GM23338 (cell line): ENCODE data around the gene ITGA3. TPM values are rescaled to one million over a fixed set of nuclear protein-coding genes. Genes with fewer than 3 reads are reported as not detected.

ENCODE experiments used
- ATAC-seq: fragments of 200-7000 bp; cut with Tn5 transposase; 3 replicates; pipeline ENCODE4 v1.9.1; 2020
- DNase-seq: peaks from one replicate; pipeline ENCODE4 v3.0.0-alpha.2; 2015; ENCODE audit warnings: low spot score
- H2AFZ ChIP-seq: fragments of 200-600 bp; sonication (generic); 2 replicates; pipeline ENCODE4 v1.8.0; 2016; ENCODE audit warnings: antibody characterized with exemption, mild to moderate bottlenecking, moderate library complexity
- H3F3A ChIP-seq: fragments of 200-600 bp; sonication (generic); replicated peaks from 2 replicates; pipeline ENCODE4 v1.8.0; 2017; ENCODE audit warnings: antibody characterized with exemption, mixed run types, low read depth
- H3K27ac ChIP-seq: fragments of 200-600 bp; sonication (generic); 2 replicates; pipeline ENCODE4 v1.6.1; 2016; ENCODE audit warnings: low read depth
- H3K27me3 ChIP-seq: fragments of 200-600 bp; sonication (generic); 2 replicates; pipeline ENCODE4 v1.8.0; 2016; ENCODE audit warnings: mild to moderate bottlenecking, mixed run types, moderate library complexity; ENCODE audit not compliant: insufficient read depth
- H3K36me3 ChIP-seq: fragments of 200-600 bp; sonication (generic); 2 replicates; pipeline ENCODE4 v1.8.0; 2016; ENCODE audit warnings: mild to moderate bottlenecking; ENCODE audit not compliant: insufficient read depth
- H3K4me1 ChIP-seq: fragments of 200-600 bp; sonication (generic); 2 replicates; pipeline ENCODE4 v1.8.0; 2016; ENCODE audit warnings: mild to moderate bottlenecking, moderate library complexity; ENCODE audit not compliant: insufficient read depth
- H3K4me2 ChIP-seq: fragments of 200-600 bp; sonication (generic); 2 replicates; pipeline ENCODE4 v1.7.1; 2017; ENCODE audit warnings: mixed run types
- H3K4me3 ChIP-seq: fragments of 200-600 bp; sonication (generic); 2 replicates; pipeline ENCODE4 v1.6.1; 2016; ENCODE audit warnings: mixed run types
- H3K79me2 ChIP-seq: fragments of 200-600 bp; sonication (generic); replicated peaks from 2 replicates; pipeline ENCODE4 v1.8.0; 2017; ENCODE audit warnings: mild to moderate bottlenecking; ENCODE audit not compliant: insufficient read depth
- H3K9me2 ChIP-seq: fragments of 200-600 bp; sonication (generic); 2 replicates; pipeline ENCODE4 v1.8.0; 2017; ENCODE audit not compliant: insufficient read depth
- H4K20me1 ChIP-seq: fragments of 200-600 bp; sonication (generic); replicated peaks from 2 replicates; pipeline ENCODE4 v1.8.0; 2017; ENCODE audit warnings: mild to moderate bottlenecking; ENCODE audit not compliant: insufficient read depth
- H3K27ac Mint-ChIP-seq: 2 replicates; pipeline ENCODE4 v1.8.0; 2020; ENCODE audit warnings: inconsistent platforms, mild to moderate bottlenecking, moderate library complexity, mixed read lengths
- H3K27me3 Mint-ChIP-seq: 3 replicates; pipeline ENCODE4 v1.8.0; 2022; ENCODE audit warnings: low read depth, mild to moderate bottlenecking, moderate library complexity, mixed read lengths, inconsistent platforms; ENCODE audit not compliant: insufficient read depth, poor library complexity
- H3K36me3 Mint-ChIP-seq: 3 replicates; pipeline ENCODE4 v1.8.0; 2021; ENCODE audit warnings: low read depth, mild to moderate bottlenecking, inconsistent platforms, moderate library complexity, mixed read lengths
- H3K4me1 Mint-ChIP-seq: 3 replicates; pipeline ENCODE4 v1.8.0; 2020; ENCODE audit warnings: mild to moderate bottlenecking, inconsistent platforms, mixed read lengths
- H3K4me3 Mint-ChIP-seq: 3 replicates; pipeline ENCODE4 v1.8.0; 2021; ENCODE audit warnings: moderate library complexity, mild to moderate bottlenecking, inconsistent platforms, mixed read lengths
- H3K9me3 Mint-ChIP-seq: 3 replicates; pipeline ENCODE4 v1.8.0; 2020; ENCODE audit warnings: moderate library complexity, mild to moderate bottlenecking, inconsistent platforms, mixed read lengths
- CREB1 ChIP-seq: fragments of 250-450 bp; sonication (Bioruptor Pico); IDR thresholded peaks from 2 replicates; pipeline ENCODE4 v1.5.0; 2020; ENCODE audit warnings: low read depth, mild to moderate bottlenecking, moderate library complexity
- ETS1 ChIP-seq: IDR thresholded peaks from 2 replicates; pipeline ENCODE4 v1.6.1; 2016; ENCODE audit warnings: antibody characterized with exemption
- EZH2 ChIP-seq: fragments of 200-600 bp; sonication (generic); IDR thresholded peaks from one replicate; pipeline ENCODE4 v1.8.0; 2017; ENCODE audit warnings: antibody characterized with exemption, mild to moderate bottlenecking, low read depth; ENCODE audit not compliant: unreplicated experiment
- EZH2phosphoT487 ChIP-seq: fragments of 200-600 bp; sonication (generic); IDR thresholded peaks from one replicate; pipeline ENCODE4 v1.8.1; 2018; ENCODE audit warnings: antibody characterized with exemption; ENCODE audit not compliant: unreplicated experiment
- JUNB ChIP-seq: IDR thresholded peaks from one replicate; pipeline ENCODE4 v1.6.1; 2016; ENCODE audit warnings: antibody characterized with exemption; ENCODE audit not compliant: unreplicated experiment
- NANOG ChIP-seq: IDR thresholded peaks from 2 replicates; pipeline ENCODE4 v1.6.1; 2016; ENCODE audit warnings: antibody characterized with exemption, borderline replicate concordance
- POLR2AphosphoS5 ChIP-seq: IDR thresholded peaks from 2 replicates; pipeline ENCODE4 v1.6.1; 2016; ENCODE audit warnings: antibody characterized with exemption, low read depth
- REST ChIP-seq: IDR thresholded peaks from one replicate; pipeline ENCODE4 v1.6.1; 2018; ENCODE audit warnings: antibody characterized with exemption; ENCODE audit not compliant: unreplicated experiment
- STAT1 ChIP-seq: IDR thresholded peaks from one replicate; pipeline ENCODE4 v1.6.1; 2016; ENCODE audit warnings: antibody characterized with exemption; ENCODE audit not compliant: unreplicated experiment
- ZNF331 ChIP-seq: fragments of 250-450 bp; sonication (Bioruptor Pico); IDR thresholded peaks from 2 replicates; pipeline ENCODE4 v1.5.0; 2020; ENCODE audit warnings: low read depth, mild to moderate bottlenecking, moderate library complexity
- ZNF462 ChIP-seq: fragments of 250-450 bp; sonication (Bioruptor Pico); IDR thresholded peaks from 2 replicates; pipeline ENCODE4 v1.5.0; 2020; ENCODE audit warnings: mild to moderate bottlenecking, moderate library complexity
- polyA plus RNA-seq: library from polyadenylated mRNA; unstranded; fragments of >200 nt; fragmentation: Nextera tagmentation; extraction: Ambion mirVana; gene quantifications from 2 replicates; pipeline ENCODE4 v1.2.1, GENCODE V29; 2016
- total RNA-seq: library from RNA; depleted of rRNA; stranded (reverse); fragments of >200 nt; shearing (Covaris generic); gene quantifications from 2 replicates; pipeline ENCODE4 v1.2.3, GENCODE V29; 2014

Gene ITGA3
- total and polyA plus RNA-seq, 2 experiments from 2014 or later, result 9.6 to 28.3 TPM

GRCh38 chr17:50093246-50093645, 37.3 kb downstream of the ITGA3 start:
- no peak for TF ChIP-seq JUNB
- TF ChIP-seq NANOG, result no peak
- TF ChIP-seq EZH2phosphoT487, result no peak
- no peak for TF ChIP-seq ETS1
- no peak for TF ChIP-seq POLR2AphosphoS5
- Mint-ChIP-seq H3K36me3 (no peaks in the 10 kb centered on the region; the same call in 2 of the 3 replicates), H3K27me3 (peaks cover 12% of the 10 kb centered on the region), H3K4me1 (peaks cover 5% of the 10 kb centered on the region), H3K9me3 (no peaks in the 10 kb centered on the region; the same call in 2 of the 3 replicates), H3K4me3 (no peak overlapping the region; the same call in 2 of the 3 replicates), H3K27ac (no peak overlapping the region)
- H3K36me3 ChIP-seq, result no peaks in the 10 kb centered on the region
- ATAC-seq (no peak), DNase-seq (no peak)
- no peak overlapping the region for H2AFZ ChIP-seq
- H3K79me2 ChIP-seq, result no peaks in the 10 kb centered on the region
- no peaks in the 10 kb centered on the region for H3F3A ChIP-seq
- H3K27ac ChIP-seq, result no peak overlapping the region
- H3K27me3 ChIP-seq, result no peaks in the 10 kb centered on the region
- H3K4me2 ChIP-seq, result no peak overlapping the region
- H3K9me2 ChIP-seq, result no peaks in the 10 kb centered on the region
- no peak overlapping the region for H3K4me3 ChIP-seq
- no peaks in the 10 kb centered on the region for H3K4me1 ChIP-seq
- H4K20me1 ChIP-seq, result no peaks in the 10 kb centered on the region

GRCh38 chr17:50093807-50094206, 37.9 kb downstream of the ITGA3 start:
- Mint-ChIP-seq H3K27me3 (peaks cover 12% of the 10 kb centered on the region), H3K27ac (no peak overlapping the region), H3K36me3 (no peaks in the 10 kb centered on the region; the same call in 2 of the 3 replicates), H3K4me3 (no peak overlapping the region), H3K9me3 (no peaks in the 10 kb centered on the region; the same call in 2 of the 3 replicates), H3K4me1 (peaks cover 5% of the 10 kb centered on the region)
- H3K4me2 ChIP-seq, result no peak overlapping the region
- no peak for ATAC-seq
- no peaks in the 10 kb centered on the region for H3K79me2 ChIP-seq
- H3F3A ChIP-seq, result no peaks in the 10 kb centered on the region
- H3K27ac ChIP-seq, result no peak overlapping the region
- H3K9me2 ChIP-seq, result no peaks in the 10 kb centered on the region
- no peaks in the 10 kb centered on the region for H3K36me3 ChIP-seq
- no peaks in the 10 kb centered on the region for H3K4me1 ChIP-seq
- no peak for DNase-seq
- H3K27me3 ChIP-seq, result no peaks in the 10 kb centered on the region
- no peak overlapping the region for H2AFZ ChIP-seq
- no peak overlapping the region for H3K4me3 ChIP-seq
- H4K20me1 ChIP-seq, result no peaks in the 10 kb centered on the region
- TF ChIP-seq ZNF331 (CRISPR knock-in tag) (no peak), CREB1 (CRISPR knock-in tag) (no peak), ZNF462 (CRISPR knock-in tag) (no peak), REST (no peak), STAT1 (no peak), POLR2AphosphoS5 (no peak), EZH2 (no peak), EZH2phosphoT487 (no peak)
